DOHH2 (cell line): ENCODE measurements around the gene AHCYL1.

Source experiments
- CTCF ChIP-seq: fragments of 200-600 bp; sonication (generic); IDR thresholded peaks from one replicate; pipeline ENCODE4 v1.5.1; 2014; ENCODE audit warnings: antibody characterized with exemption, mild to moderate bottlenecking, low read depth, low read length; ENCODE audit not compliant: poor library complexity, severe bottlenecking
- EZH2phosphoT487 ChIP-seq: fragments of 200-600 bp; sonication (generic); IDR thresholded peaks from 2 replicates; pipeline ENCODE4 v1.6.1; 2017; ENCODE audit warnings: borderline replicate concordance, mild to moderate bottlenecking, antibody characterized with exemption, low read length, moderate library complexity, mixed read lengths

GRCh38 chr1:110068646-110069403, 84.3 kb downstream of the AHCYL1 start:
- no peak for TF ChIP-seq CTCF
- TF ChIP-seq EZH2phosphoT487 = no peak
